ENCODE results near the gene PTPRU.

The PTPRU gene

GRCh38 chr1:29355375-29355774 lies 119.1 kb downstream of the PTPRU start:
- Mint-ChIP-seq H3K4me1 (ENCODE audit: low read depth) (no peaks in the 10 kb centered on the region), H3K27me3 (peaks cover 20% of the 10 kb centered on the region), H3K9me3 (no peaks in the 10 kb centered on the region), H3K27ac (no peak overlapping the region), H3K36me3 (ENCODE audit: low read depth) (no peaks in the 10 kb centered on the region), H3K4me3 (no peak overlapping the region)
- intact Hi-C loops (cut with micrococcal nuclease) = no loop called here

DNA sequence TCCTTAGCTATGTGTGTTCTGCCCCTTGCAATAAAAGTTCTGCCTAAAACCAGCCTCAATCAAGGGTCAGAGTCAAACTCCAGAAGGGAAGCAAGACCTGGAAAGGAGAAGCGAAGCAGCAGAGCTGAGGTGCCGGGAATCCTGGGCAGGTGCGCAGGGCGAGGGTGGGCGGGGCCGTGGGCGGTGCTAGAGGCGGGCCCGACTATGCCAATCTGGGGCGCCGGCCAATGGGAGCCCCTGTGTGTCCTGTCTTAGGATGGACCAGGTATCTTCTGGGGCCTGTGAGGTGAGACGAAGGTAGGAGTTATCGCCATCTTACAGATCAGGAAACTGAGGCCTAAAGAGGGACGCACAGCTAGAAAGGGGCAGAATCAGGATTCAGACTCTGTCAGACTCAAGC lies 120.3 kb downstream of the PTPRU start:
- Mint-ChIP-seq H3K36me3 (ENCODE audit: low read depth) (no peaks in the 10 kb centered on the region), H3K27ac (no peak overlapping the region), H3K9me3 (no peaks in the 10 kb centered on the region), H3K27me3 (peaks cover 17% of the 10 kb centered on the region), H3K4me3 (no peak overlapping the region), H3K4me1 (ENCODE audit: low read depth) (no peaks in the 10 kb centered on the region)
- intact Hi-C loops (cut with micrococcal nuclease) = no loop called here

DNA sequence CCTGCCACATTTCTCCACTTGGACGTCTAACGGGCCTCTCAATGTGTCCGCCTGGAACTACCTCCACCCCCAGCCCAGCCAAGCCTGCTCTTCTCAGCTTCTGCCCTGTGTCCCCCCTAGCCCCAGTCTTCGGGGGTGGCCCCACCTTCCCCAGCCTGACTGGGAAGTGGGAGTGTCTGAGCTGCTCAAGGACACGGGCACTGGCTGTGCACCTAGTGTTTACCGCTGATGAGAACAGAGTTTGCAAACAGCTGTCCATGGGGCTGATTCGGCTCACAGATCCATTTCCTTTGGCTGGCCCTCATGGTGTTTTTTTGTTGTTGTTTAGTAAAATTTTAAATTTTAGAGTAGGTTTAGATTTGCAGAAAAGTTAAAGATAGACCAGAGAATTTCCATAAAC lies 121.1 kb downstream of the PTPRU start:
- Mint-ChIP-seq H3K4me1 (ENCODE audit: low read depth) (no peaks in the 10 kb centered on the region), H3K4me3 (no peak overlapping the region), H3K27ac (no peak overlapping the region), H3K27me3 (peaks cover 16% of the 10 kb centered on the region), H3K36me3 (ENCODE audit: low read depth) (no peaks in the 10 kb centered on the region), H3K9me3 (no peaks in the 10 kb centered on the region)
- intact Hi-C loops (cut with micrococcal nuclease) = no loop called here

GRCh38 chr1:29358183-29358582 lies 121.9 kb downstream of the PTPRU start:
- Mint-ChIP-seq H3K27me3 (peaks cover 13% of the 10 kb centered on the region), H3K4me1 (ENCODE audit: low read depth) (no peaks in the 10 kb centered on the region), H3K4me3 (no peak overlapping the region), H3K36me3 (ENCODE audit: low read depth) (no peaks in the 10 kb centered on the region), H3K27ac (no peak overlapping the region), H3K9me3 (no peaks in the 10 kb centered on the region)
- intact Hi-C loops (cut with micrococcal nuclease) = no loop called here

- peaks cover 13% of the 10 kb centered on the region for H3K27me3 Mint-ChIP-seq
- no peak overlapping the region for H3K4me3 Mint-ChIP-seq
- intact Hi-C loops (cut with micrococcal nuclease) = no loop called here
- no peaks in the 10 kb centered on the region for H3K9me3 Mint-ChIP-seq
- no peaks in the 10 kb centered on the region for H3K4me1 Mint-ChIP-seq (ENCODE audit: low read depth)
- H3K27ac Mint-ChIP-seq = no peak overlapping the region
- no peaks in the 10 kb centered on the region for H3K36me3 Mint-ChIP-seq (ENCODE audit: low read depth)
Observed at GRCh38 chr1:29360768-29361167, 124.4 kb downstream of the PTPRU start.

GRCh38 chr1:29361686-29362085 lies 125.4 kb downstream of the PTPRU start:
- Mint-ChIP-seq H3K27ac (no peak overlapping the region), H3K27me3 (peaks cover 13% of the 10 kb centered on the region)

DNA sequence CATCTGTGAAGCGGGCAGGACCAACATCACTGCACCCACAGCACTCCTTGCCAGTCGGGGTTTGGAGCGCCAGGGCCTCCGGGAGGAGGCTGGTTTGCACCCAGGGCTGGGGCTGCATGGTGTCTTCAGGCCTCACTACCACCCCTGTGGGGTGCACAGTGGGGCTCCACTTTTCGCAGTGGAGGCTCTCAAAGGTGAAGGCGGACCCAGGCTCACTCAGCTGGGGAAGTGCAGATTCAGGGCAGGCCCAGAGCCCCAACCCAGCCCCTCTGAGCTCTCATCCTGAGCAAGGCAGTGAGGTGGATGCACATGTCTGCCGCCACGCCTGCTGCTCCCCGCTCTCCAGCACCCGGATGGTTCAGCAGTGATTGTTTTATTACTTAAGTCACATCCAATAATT lies 125.8 kb downstream of the PTPRU start:
- intact Hi-C loops (cut with micrococcal nuclease) = no loop called here
- Mint-ChIP-seq H3K4me3 (no peak overlapping the region), H3K36me3 (ENCODE audit: low read depth) (no peaks in the 10 kb centered on the region)

More at GRCh38 chr1:29361686-29362085, 125.4 kb downstream of the PTPRU start:
- intact Hi-C loops (cut with micrococcal nuclease) = no loop called here
- no peaks in the 10 kb centered on the region for H3K36me3 Mint-ChIP-seq (ENCODE audit: low read depth)
- H3K4me3 Mint-ChIP-seq = no peak overlapping the region
- H3K4me1 Mint-ChIP-seq (ENCODE audit: low read depth) = no peaks in the 10 kb centered on the region
- H3K9me3 Mint-ChIP-seq = no peaks in the 10 kb centered on the region

GRCh38 chr1:29362764-29363163 lies 126.4 kb downstream of the PTPRU start:
- Mint-ChIP-seq H3K9me3 (no peaks in the 10 kb centered on the region), H3K4me3 (no peak overlapping the region), H3K27ac (no peak overlapping the region), H3K4me1 (ENCODE audit: low read depth) (no peaks in the 10 kb centered on the region), H3K27me3 (peaks cover 13% of the 10 kb centered on the region), H3K36me3 (ENCODE audit: low read depth) (no peaks in the 10 kb centered on the region)
- intact Hi-C loops (cut with micrococcal nuclease) = no loop called here

More for the DNA sequence above, 125.8 kb downstream of the PTPRU start:
- Mint-ChIP-seq H3K27ac (no peak overlapping the region), H3K9me3 (no peaks in the 10 kb centered on the region), H3K4me1 (ENCODE audit: low read depth) (no peaks in the 10 kb centered on the region), H3K27me3 (peaks cover 13% of the 10 kb centered on the region)

GRCh38 chr1:29363536-29363935 lies 127.2 kb downstream of the PTPRU start:
- intact Hi-C loops (cut with micrococcal nuclease) = no loop called here
- Mint-ChIP-seq H3K27me3 (peaks cover 8% of the 10 kb centered on the region), H3K27ac (no peak overlapping the region)

DNA sequence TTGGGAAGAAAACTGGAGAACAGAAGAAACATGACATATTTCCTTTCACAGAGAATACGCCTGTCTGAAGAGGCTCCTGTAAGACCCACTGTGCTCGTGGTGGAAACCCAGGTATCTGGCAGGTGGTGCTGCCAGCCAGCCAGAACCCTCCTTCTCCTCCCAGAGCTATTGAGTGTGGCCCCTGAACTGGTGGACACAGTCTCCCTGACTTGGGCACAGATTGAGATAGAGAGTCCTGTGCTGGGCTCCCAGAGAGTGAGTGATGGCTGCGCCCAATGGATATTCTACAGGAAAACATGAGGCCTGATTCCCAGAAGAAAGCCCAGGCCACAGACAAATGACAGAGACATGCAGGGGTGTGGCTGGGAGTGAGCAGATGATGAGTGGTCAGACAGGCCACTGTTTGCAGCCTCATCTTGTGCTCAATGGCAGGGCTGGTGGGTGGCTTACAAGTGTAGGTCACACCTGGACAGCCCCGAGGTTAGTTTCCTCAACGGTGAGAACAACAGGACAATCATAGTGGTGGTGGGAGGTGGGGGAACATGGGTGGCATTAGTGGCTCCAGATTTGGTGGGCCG lies 127.9 kb downstream of the PTPRU start:
- peaks cover 8% of the 10 kb centered on the region for H3K27me3 Mint-ChIP-seq
- intact Hi-C loops (cut with micrococcal nuclease) = no loop called here
- H3K27ac Mint-ChIP-seq = no peak overlapping the region

More at GRCh38 chr1:29363536-29363935, 127.2 kb downstream of the PTPRU start:
- Mint-ChIP-seq H3K4me3 (no peak overlapping the region), H3K36me3 (ENCODE audit: low read depth) (no peaks in the 10 kb centered on the region), H3K4me1 (ENCODE audit: low read depth) (no peaks in the 10 kb centered on the region), H3K9me3 (no peaks in the 10 kb centered on the region)

GRCh38 chr1:29365906-29366670 lies 129.8 kb downstream of the PTPRU start:
- Mint-ChIP-seq H3K4me3 (no peak overlapping the region), H3K9me3 (no peaks in the 10 kb centered on the region), H3K36me3 (ENCODE audit: low read depth) (no peaks in the 10 kb centered on the region), H3K27ac (no peak overlapping the region), H3K27me3 (peaks cover 12% of the 10 kb centered on the region), H3K4me1 (ENCODE audit: low read depth) (no peaks in the 10 kb centered on the region)
- intact Hi-C loops (cut with micrococcal nuclease) = no loop called here

More for the DNA sequence above, 127.9 kb downstream of the PTPRU start:
- H3K36me3 Mint-ChIP-seq (ENCODE audit: low read depth) = no peaks in the 10 kb centered on the region
- H3K4me1 Mint-ChIP-seq (ENCODE audit: low read depth) = no peaks in the 10 kb centered on the region
- no peak overlapping the region for H3K4me3 Mint-ChIP-seq
- no peaks in the 10 kb centered on the region for H3K9me3 Mint-ChIP-seq

DNA sequence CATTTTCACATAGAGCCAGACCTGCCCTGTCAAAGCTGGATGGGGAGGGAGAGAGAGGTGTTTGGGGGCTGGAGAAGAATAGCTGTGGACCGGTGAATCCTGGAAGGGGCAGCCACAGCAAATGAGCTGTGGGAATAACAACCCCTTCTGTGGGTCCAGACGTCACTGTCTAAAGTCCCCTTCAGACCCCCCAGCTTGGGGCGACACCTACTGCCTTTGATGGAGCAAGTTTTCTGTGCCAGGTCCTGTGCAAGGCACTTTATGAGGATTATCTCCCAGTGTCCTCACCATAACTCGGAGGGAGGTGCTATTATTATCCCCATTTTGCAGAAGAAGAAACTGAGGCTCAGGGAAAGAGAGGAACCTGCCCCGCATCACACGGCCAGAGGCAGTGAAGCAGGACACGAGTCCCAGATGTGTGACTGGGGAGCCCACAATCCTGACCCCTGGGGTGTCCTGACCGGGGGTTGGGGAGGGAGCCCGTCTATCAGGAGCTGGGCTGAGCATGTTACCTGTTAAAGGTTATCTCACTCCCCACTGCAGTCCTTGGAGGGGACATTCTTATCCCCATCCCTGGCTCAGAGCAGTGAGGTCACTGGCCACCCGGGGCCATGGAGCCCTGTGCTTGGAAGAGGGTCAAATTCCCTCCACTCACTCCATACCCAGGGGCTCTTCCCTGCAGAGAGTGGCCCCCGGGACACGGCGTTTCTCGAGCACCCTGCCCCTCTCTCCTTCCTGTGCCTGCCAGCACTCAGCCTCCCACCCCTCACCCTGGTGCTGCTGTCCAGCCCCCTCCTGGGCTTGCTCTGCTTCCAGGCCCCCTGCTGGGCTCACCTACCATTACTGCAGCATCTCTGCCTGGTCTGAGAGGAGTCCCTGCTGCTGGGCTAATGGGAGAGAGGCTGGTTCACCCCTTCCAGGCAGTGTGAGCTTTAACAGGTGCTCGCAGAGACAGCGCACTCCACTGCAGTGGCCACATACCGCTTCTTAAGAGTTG lies 132.9 kb downstream of the PTPRU start:
- Mint-ChIP-seq H3K4me3 (no peak overlapping the region), H3K27me3 (peaks cover 15% of the 10 kb centered on the region), H3K9me3 (no peaks in the 10 kb centered on the region), H3K4me1 (ENCODE audit: low read depth) (no peaks in the 10 kb centered on the region), H3K36me3 (ENCODE audit: low read depth) (no peaks in the 10 kb centered on the region), H3K27ac (no peak overlapping the region)
- intact Hi-C loops (cut with micrococcal nuclease) = no loop called here

DNA sequence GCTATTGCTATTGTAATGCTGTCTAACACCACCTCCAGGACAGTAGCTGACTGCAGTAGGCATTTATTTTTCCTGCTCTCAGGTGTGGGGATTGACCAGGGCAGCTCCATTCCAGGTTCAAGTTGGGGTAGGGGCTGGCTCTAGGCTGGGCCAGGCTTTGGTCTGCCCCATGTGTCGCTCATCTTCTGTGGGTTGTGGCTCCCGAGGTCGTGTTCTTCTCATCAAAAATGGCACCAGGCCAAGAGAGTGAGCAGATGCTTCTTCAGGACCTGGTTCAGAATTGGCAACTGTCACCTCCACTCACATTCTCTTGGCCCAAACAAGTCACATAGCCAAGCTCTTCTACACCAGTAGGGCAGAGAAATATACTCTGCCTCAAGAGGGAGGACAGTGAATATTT lies 133.7 kb downstream of the PTPRU start:
- Mint-ChIP-seq H3K27me3 (peaks cover 15% of the 10 kb centered on the region), H3K4me1 (ENCODE audit: low read depth) (no peaks in the 10 kb centered on the region), H3K9me3 (peaks cover 3% of the 10 kb centered on the region), H3K27ac (no peak overlapping the region), H3K4me3 (no peak overlapping the region), H3K36me3 (ENCODE audit: low read depth) (no peaks in the 10 kb centered on the region)
- intact Hi-C loops (cut with micrococcal nuclease) = no loop called here

- intact Hi-C loops (cut with micrococcal nuclease) = no loop called here
- peaks cover 14% of the 10 kb centered on the region for H3K9me3 Mint-ChIP-seq
- no peaks in the 10 kb centered on the region for H3K4me1 Mint-ChIP-seq (ENCODE audit: low read depth)
- no peak overlapping the region for H3K4me3 Mint-ChIP-seq
- H3K36me3 Mint-ChIP-seq (ENCODE audit: low read depth) = no peaks in the 10 kb centered on the region
- peaks cover 15% of the 10 kb centered on the region for H3K27me3 Mint-ChIP-seq
- no peak overlapping the region for H3K27ac Mint-ChIP-seq
Observed at GRCh38 chr1:29371332-29371731, 135.0 kb downstream of the PTPRU start.
